GM21528 (cell line): ENCODE results near the gene TOMM40.
"Not testable (repeated sequence)": the region's sequence is repeated elsewhere in the genome, so short reads cannot be mapped to it uniquely, and the experiment has no call there.

Experiments used
- ATAC-seq: cut with Tn5 transposase; IDR thresholded peaks from one replicate; pipeline ENCODE4 v1.9.1; 2021; ENCODE audit warnings: mild to moderate bottlenecking, moderate library complexity; ENCODE audit not compliant: unreplicated experiment, low FRiP score

The TOMM40 gene

DNA sequence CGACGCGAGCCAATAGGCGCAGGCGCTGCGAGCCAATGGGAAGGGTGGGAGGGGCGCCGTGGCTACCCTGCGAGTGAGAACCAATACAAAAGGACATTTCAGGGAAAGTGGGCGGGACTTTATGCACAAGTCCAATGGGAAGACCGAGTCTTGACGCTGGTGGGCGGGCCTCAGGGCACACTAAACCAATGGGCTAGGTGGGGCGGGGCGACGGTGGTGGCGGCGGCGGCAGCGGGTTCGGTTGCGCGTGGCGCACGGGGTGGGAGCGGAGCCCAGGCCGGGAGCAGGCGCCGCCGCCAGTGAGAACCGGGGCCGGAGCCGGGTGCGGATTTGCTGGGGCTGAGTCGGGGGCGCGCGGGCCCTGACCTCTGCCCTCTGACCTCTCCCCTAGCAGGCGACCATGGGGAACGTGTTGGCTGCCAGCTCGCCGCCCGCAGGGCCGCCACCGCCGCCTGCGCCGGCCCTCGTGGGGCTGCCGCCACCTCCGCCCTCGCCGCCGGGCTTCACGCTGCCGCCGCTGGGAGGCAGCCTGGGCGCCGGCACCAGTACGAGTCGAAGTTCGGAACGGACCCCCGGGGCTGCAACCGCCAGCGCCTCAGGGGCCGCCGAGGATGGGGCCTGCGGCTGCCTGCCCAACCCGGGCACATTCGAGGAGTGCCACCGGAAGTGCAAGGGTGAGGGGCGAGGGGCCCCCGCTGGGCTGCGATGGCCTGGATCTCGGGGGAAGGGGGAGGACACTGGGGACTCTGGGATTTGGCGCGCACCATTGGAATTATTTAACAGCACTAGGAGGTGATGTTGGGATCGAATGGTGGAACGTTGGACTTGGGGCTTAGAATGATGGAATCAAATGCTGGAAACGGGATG is at the start of gene TOMM40:
Gene TOMM40, plus strand, starts transcription at position 239 of the 867 bp plus-strand sequence. Its CDS starts 162 bp downstream, at position 401.
- no peak for ATAC-seq

DNA sequence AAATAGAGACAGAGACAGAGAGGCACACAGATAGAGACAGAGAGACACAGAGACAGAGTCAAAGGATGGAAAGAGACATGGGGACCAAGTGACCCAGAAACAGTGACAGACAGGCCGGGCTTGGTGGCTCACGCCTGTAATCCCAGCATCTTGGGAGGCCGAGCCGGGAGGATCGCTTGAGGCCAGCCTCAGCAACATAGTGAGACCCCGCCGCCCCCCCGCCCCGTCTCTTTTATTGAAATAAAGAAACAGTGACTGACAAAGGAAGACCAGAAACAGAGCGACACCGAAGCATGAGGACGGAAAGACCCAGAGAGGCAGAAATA is 45.8 kb upstream of the TOMM40 start:
- no peak for ATAC-seq

DNA sequence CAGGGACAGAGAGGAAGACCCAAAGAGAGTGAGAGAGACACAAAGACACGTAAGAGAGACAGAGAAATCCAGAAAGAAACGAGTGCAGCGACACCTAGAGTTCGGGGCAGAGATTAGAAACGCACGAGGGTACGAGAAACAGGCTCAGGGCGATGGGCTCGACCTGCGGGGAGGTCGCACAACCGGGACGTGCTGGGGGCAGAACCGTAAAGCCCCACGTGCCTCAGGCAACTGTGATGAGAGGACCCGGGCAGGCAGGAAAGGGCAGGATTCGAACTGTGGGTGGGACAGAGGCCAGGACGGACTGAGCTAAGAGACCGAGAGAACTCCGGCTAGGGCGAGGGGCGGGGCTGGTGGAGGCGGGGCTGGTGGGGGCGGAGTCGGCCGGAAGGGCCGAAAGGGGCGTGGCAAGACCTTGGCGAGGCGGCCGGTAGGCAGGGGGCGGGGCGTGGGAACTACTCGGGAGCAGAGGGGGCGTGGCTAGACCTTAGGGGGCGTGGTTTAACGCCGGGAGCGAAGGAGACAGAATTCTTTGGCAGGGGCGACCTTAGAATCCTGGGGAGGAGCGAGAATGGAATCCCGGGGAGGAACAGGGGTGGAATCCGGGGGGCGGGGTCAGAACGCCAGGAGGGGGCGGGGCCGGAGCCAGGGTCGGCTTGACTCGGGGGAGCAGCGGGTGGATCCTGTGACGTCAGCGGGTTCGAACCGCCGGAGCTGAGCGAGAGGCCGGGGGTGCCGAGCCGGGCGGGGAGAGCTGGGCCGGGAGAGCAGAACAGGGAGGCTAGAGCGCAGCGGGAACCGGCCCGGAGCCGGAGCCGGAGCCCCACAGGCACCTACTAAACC is 45.2 kb upstream of the TOMM40 start, which contains the start of gene NECTIN2:
Gene NECTIN2, plus strand, starts transcription at position 686 of the 843 bp plus-strand sequence. CDS start 229 bp downstream, outside the sequence.
- no peak for ATAC-seq

DNA sequence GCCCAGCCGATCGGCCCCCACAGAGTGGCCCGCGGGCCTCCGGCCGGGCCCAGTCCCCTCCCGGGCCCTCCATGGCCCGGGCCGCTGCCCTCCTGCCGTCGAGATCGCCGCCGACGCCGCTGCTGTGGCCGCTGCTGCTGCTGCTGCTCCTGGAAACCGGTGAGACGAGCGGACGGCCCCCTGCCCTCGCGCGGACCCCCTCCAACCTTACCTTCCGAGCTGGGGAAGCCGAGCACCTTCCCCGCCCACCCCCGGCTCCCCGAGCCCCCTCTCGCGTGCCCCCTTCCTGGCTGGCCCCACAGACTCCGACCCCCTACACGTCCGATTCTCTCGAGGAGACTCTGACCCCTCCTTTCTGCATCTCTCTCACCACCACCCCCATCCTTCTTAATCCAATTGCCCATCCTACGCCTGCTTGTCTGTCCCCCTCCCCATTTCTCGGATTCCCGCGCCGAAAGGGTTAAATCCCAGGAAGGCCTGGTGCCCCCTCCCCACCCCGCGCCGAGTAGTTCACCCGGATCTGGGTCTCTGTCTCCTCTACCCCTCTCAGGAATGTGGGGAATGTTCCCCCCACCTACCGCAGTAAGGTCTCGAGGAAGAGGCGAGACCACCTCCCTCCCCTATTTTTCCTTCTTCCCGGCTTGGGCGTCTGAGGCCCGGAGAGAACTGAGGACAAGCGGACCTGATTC is 44.5 kb upstream of the TOMM40 start:
- ATAC-seq = no peak

DNA sequence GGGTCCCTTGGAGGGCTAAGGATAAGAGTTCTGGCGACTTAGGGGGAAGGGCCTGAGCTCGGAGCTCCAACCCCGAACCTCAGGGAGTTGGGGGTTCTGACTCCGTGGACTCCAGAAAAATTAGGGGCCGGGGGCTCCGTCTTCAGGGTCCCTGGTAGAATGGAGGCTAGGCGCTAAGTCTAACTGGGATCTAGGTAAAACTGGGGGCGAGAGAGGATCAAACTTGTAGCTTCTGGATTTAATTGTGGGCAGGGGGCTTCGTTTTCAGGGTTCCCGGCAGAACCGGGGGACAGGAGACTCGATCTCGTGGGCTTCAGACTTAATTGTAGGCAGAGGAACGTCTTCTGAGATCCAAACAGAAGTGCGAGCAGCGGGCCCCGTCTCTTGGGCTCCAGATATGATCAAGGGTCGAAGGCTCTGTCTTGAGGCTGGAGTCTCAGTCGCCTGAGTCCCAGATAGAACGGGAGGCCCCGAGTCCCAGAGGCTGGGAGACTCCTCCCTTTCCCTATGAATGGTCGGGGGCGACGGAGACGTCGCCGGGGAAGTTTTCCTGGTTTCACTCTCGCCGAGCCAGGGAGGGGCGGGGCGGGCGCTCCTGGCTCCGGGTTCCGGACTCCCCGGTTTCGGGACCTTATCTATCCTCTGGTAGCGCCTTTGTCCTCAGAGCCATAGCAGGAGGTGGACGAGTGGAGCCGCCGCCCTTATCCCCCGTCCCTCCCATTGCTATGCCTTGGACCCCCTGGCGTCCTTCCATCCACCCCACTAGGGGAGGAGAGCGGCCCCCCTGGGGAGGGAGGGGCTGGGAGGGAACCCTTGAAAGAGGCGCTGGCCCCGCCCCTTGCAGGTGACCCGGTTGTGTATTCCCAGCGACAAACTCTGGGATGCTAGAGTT is 43.7 kb upstream of the TOMM40 start:
- ATAC-seq = no peak

DNA sequence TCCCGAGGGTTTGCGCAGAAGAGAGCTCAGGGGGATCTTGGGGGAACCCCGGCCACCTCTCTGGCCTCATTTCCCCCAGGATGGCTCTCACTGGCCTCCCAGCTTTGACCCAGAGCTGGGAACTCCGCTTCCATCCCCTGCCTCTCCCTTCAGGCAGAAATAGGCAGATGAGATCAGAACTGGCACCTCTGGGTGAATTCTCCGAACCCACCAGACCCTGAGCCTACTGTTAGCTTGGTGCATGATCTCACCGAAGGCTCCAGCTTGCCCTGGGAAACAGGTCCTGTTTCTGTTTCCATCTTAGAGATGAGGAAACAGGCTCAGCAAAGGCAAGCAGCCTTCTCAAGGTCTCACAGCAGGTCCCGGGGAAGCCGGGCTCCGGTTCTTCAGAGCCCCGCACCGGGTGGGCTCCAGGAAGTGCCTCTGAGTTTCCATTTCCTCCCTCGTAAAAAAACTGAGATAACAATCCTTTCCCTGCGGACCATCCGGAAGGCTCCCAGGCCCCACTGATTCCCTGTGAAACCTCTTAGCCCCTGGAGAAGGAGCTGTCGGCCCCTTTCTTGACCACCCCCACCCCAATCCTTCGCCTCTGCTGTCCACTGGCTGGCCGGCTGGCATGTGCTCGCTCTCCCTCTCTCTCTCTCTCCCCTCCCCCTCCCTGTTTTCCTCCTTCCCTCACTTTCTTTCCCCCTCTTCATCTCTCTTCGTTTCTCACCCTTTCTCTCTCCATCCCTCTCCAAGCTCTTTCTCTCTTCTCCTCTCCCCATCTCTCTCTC is 42.8 kb upstream of the TOMM40 start:
- no peak for ATAC-seq

DNA sequence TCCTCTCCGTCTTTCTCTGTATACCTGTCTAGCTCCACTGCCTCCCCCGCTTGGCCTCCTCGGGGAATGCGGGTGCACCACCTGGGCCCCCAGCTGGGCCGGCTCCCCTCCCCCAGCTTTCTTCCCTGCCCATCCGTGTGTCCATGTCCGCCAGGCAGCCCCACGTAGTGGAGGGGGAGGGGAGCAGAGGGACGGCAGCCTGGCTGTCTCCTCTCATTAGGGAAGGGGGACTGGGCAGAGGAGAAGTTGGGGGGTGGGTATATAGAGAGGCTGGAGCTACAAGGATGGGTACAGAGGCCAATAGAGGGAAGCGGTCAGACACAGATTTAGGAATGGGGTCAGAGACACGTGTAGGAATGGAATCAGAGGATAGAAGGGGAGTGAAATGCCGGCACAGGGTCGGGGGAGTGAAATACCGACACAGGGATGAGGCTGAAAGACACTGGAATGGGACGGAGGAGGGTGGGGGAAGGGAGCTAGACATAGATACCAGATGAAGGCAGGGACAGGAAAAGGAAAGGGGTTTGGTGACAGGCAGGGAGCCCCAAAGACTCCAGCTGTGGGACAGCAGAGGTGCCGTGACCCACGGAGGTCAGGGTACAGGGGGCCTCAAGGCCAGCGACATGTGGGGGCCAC is 42.1 kb upstream of the TOMM40 start:
- no peak for ATAC-seq

DNA sequence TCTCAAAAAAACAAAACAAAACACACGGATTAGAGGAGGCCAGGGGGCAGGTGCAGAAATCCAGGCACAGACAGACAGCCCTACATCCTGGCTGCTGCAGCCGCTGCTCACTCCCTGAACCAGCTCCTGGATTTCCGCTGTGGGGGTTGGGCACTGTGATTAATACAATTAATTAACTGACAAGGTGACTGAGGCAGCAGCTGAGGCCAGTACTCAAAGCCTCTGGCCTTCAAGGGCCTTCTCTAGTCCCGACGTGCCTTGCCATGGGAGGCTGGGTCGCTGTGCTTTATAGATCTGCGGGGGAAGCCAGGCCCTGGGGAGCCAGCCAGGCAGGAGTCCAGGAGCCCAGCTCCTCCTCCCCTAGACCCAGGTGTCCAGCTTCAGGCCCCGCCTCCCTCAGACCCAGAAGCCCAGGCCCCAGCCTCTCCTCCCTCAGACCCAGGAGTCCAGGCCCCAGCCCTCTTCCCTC is 40.4 kb upstream of the TOMM40 start:
- ATAC-seq = no peak

DNA sequence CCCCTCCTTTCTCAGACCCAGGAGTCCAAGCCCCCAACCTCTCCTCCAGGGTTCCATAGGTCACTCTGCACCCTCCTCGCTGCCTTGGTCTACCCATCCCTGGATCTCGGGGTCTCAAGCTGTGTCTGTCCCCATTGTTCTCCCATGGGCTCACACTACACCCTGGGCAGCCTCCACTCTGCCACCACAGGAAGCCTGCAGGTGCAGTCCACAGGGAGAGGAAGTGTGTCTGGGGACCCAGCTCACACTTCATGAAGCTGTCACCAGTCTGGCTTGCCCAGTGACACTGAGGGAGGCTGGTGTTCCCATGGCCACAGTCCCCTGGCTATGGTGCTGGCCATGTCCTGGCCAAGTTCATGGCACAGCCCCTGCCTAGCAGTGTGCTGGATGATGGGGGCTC is 39.6 kb upstream of the TOMM40 start:
- ATAC-seq = no peak

DNA sequence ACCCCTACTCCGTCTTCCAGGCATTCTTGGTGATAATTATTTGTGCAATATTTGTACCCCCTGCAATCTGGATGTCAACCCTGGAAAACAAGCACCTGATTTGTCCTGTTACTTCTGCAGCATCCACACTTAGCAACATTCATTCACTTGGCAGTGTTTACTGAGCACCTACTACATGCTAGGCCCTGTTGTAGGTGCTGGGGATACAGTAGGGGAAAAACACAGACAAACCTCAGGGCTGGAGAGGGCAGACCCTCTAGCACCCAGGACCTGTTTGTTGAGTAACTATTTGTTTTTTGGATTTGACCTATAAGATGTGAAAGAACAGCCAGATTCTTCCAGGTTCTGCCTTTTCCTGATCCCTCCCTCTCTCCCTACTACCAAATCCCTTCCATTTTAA is 35.4 kb upstream of the TOMM40 start:
- ATAC-seq = no peak

DNA sequence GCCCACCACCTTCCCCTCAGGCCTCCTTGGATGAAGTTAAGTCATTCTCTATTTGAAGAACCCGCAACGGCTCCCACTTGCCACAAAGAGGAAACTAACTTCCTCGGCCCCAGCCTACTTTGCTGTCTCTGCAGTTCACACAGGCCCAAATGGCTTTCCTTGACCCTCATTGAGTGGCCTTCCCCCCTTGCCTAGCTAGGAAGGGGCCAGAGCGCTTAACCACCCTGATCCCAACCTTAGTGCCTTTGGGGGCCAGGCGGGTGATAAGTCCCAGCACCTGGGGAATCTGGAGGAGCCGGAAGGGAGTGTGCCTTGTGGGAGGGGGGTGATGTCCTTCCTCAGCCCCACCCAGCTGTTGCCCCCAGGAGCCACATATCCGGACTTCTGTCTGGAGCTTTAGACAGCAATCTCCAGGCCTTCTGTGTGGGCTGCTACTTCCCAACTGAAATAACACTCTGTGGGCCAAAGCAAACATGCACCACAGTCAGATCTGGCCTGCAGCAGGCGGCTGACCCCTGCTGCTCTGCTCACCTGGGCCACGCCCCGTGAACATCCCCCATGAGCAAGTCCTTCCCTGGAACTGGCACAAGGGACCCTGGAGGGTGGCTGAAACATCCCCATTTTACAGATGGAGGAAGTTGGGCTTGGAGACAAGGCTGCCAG is 34.5 kb upstream of the TOMM40 start:
- no peak for ATAC-seq

DNA sequence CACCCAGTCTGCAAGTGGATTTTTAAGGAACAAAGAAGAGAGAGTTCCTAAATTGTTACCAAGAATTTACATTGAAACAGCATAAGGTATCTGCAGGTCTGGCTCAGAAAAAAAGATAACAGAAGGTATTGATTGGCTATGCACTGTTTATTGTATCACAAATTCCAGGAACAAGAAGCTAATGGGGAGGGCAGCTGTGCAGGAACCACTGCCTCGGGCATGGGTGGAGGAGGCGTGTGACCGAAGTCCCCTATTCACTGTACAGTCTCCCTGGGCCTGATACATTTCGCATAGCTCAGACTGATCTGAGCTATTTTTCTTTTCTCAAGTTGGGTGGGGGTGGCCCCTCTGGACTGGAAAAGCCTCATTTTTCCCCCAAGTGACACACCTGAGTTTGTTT is 33.2 kb upstream of the TOMM40 start:
- ATAC-seq = no peak

DNA sequence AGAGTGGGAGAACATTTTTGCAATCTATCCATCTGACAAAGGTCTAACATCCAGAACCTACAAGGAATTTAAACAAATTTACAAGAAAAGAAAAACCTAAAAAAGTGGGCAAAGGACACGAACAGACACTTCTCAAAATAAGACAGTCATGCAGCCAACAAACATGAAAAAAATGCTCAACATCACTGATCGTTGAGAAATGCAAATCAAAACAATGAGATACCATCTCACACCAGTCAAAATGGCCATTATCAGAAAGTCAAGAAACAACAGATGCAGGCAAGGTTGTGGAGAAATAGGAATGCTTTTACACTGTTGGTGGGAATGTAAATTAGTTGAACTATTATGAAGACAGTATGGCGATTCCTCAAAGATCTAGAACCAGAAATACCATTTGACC is 29.5 kb upstream of the TOMM40 start:
- not testable (repeated sequence) for ATAC-seq

DNA sequence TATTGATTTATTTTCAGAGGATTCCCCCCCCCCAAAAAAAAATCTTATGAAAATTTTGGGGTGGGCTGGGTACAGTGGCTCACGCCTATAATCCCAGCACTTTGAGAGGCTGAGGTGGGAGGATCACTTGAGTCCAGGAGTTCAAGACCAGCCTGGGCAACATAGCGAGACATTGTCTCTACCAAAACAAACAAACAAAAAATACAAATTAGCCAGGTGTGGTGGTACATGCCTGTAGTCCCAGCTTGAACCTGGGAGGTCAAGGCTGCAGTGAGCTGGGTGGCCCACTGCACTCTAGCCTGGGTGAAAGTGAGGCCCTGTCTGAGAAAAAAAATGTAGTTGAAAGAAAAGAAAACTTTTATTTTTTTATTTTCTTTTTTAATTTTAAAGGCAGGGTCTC is 27.1 kb upstream of the TOMM40 start:
- no peak for ATAC-seq

DNA sequence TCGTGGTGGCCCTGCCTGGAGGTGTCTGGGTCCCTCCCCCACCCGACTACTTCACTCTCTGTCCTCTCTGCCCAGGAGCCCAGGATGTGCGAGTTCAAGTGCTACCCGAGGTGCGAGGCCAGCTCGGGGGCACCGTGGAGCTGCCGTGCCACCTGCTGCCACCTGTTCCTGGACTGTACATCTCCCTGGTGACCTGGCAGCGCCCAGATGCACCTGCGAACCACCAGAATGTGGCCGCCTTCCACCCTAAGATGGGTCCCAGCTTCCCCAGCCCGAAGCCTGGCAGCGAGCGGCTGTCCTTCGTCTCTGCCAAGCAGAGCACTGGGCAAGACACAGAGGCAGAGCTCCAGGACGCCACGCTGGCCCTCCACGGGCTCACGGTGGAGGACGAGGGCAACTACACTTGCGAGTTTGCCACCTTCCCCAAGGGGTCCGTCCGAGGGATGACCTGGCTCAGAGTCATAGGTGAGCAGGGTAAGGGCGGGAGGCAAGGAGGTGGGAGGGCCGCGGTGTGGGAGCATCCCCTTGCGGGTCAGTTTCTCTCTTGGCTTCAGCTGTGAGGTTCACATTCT is 25.8 kb upstream of the TOMM40 start:
- no peak for ATAC-seq

DNA sequence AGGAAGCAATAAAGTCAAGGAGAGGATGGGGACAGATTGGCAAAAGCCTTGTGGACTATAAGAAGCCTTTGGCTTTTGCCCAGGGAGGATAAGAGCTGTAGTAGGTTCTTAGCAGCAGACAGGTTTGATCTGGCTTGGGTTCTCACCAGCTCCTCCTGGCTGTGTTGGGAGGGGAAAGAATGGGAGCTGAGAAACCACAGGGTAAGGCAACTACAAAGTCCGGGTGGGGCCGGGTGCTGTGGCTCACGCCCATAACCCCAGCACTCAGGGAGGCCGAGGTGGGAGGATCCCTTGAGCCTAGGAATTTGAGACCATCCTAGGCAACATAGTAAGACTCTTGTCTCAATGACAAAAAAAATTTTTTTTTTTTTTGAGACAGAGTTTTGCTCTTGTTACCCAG is 24.4 kb upstream of the TOMM40 start:
- ATAC-seq = no peak

DNA sequence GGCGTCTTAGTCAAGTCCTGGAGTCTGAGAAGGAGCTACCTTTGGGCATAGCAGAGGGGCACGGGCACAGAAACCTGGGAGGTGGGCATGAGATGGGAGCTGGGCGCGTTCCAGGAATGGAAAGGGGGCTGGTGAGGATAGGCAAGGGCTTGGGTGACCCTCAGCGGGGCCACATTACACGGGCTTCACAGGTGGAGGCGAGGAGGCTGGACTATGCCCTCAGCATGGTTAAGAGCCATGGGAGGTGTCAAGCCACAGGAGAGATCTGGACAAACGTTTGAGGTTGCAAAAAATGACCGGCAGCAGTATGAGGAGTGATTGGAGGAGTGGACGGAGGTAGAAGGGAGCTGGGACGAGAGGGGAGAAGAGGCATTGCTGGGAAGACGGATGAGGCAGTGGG is 23.5 kb upstream of the TOMM40 start:
- ATAC-seq = no peak
